ENCODE results near the gene MED27.

GRCh38 chr9:131836607-131837315 is 242.9 kb downstream of the MED27 start:
- TF ChIP-seq, protein P1, sequence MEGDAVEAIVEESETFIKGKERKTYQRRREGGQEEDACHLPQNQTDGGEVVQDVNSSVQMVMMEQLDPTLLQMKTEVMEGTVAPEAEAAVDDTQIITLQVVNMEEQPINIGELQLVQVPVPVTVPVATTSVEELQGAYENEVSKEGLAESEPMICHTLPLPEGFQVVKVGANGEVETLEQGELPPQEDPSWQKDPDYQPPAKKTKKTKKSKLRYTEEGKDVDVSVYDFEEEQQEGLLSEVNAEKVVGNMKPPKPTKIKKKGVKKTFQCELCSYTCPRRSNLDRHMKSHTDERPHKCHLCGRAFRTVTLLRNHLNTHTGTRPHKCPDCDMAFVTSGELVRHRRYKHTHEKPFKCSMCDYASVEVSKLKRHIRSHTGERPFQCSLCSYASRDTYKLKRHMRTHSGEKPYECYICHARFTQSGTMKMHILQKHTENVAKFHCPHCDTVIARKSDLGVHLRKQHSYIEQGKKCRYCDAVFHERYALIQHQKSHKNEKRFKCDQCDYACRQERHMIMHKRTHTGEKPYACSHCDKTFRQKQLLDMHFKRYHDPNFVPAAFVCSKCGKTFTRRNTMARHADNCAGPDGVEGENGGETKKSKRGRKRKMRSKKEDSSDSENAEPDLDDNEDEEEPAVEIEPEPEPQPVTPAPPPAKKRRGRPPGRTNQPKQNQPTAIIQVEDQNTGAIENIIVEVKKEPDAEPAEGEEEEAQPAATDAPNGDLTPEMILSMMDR (conservative IDR thresholded peaks at IDR 0.05; ENCODE audit: low read length) = no peak
- no peak for TF ChIP-seq EZH2phosphoT487 (IDR thresholded peaks at IDR 0.05; ENCODE audit: borderline replicate concordance)
